Measurements from ENCODE around the gene BARHL1. TPM values are rescaled to one million over a fixed set of nuclear protein-coding genes. Genes with fewer than 3 reads are reported as not detected.

Gene BARHL1
- total RNA-seq, 1 experiment from 2014 or later, result 0.15 TPM

- CTCF ChIA-PET, result no interaction called here
Observed at GRCh38 chr9:132596200-132596599, 13.8 kb downstream of the BARHL1 start.

DNA sequence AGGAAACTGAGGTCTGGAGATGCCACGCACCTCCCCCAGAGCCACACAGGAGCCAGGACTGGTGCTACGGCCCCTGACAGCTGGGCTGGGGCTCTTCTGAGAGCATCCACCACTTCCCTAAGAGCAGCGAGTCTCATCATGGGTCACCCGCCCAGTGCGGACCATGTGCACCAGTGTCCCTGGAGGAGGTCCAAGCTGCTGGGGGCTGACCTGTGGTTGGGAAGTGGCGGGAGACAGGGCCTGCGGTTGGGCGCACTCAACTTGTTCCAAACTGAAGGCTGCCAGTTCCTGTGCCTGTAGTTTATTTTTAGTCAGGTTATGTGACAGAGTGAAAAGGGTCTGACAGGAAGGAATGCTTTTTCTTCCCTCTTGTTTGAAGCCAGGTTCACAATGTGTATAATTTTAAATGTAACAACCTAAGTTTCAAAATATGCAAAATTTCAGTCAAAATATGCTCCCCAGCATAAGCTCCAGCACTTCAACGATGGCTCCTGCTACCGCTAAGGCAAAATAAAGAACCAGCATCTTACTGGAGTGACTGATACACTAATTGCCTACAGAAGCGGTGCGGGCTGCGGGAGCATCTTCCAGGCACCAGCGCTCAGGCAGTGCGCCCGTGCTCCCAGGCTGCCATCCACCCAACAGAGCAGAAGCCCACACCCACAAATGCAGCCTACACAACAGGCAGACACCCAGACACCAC, 14.8 kb downstream of the BARHL1 start:
- CTCF ChIA-PET, result no interaction called here
- Mint-ChIP-seq H3K4me1 (peaks cover 16% of the 10 kb centered on the region), H3K27me3 (ENCODE audit: low read depth) (peaks cover 13% of the 10 kb centered on the region), H3K36me3 (peaks cover 32% of the 10 kb centered on the region), H3K27ac (no peak overlapping the region), H3K9me3 (no peaks in the 10 kb centered on the region), H3K4me3 (no peak overlapping the region)
- TF ChIP-seq SMAD3 (CRISPR knock-in tag; IDR thresholded peaks at IDR 0.05; ENCODE audit: borderline replicate concordance) (no peak), NR1H2 (CRISPR knock-in tag; IDR thresholded peaks at IDR 0.05) (no peak), ZBTB43 (CRISPR knock-in tag; IDR thresholded peaks at IDR 0.05) (no peak), ZNF416 (CRISPR knock-in tag; IDR thresholded peaks at IDR 0.05) (no peak), ZNF317 (CRISPR knock-in tag; IDR thresholded peaks at IDR 0.05; ENCODE audit: borderline replicate concordance, low read depth) (no peak), ZNF423 (CRISPR knock-in tag; IDR thresholded peaks at IDR 0.05) (no peak), HMGA2 (CRISPR knock-in tag; IDR thresholded peaks at IDR 0.05) (no peak)
- TF ChIP-seq, protein P1, sequence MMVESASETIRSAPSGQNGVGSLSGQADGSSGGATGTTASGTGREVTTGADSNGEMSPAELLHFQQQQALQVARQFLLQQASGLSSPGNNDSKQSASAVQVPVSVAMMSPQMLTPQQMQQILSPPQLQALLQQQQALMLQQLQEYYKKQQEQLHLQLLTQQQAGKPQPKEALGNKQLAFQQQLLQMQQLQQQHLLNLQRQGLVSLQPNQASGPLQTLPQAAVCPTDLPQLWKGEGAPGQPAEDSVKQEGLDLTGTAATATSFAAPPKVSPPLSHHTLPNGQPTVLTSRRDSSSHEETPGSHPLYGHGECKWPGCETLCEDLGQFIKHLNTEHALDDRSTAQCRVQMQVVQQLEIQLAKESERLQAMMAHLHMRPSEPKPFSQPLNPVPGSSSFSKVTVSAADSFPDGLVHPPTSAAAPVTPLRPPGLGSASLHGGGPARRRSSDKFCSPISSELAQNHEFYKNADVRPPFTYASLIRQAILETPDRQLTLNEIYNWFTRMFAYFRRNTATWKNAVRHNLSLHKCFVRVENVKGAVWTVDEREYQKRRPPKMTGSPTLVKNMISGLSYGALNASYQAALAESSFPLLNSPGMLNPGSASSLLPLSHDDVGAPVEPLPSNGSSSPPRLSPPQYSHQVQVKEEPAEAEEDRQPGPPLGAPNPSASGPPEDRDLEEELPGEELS (CRISPR knock-in tag; IDR thresholded peaks at IDR 0.05), result no peak
- TF ChIP-seq, protein P2, sequence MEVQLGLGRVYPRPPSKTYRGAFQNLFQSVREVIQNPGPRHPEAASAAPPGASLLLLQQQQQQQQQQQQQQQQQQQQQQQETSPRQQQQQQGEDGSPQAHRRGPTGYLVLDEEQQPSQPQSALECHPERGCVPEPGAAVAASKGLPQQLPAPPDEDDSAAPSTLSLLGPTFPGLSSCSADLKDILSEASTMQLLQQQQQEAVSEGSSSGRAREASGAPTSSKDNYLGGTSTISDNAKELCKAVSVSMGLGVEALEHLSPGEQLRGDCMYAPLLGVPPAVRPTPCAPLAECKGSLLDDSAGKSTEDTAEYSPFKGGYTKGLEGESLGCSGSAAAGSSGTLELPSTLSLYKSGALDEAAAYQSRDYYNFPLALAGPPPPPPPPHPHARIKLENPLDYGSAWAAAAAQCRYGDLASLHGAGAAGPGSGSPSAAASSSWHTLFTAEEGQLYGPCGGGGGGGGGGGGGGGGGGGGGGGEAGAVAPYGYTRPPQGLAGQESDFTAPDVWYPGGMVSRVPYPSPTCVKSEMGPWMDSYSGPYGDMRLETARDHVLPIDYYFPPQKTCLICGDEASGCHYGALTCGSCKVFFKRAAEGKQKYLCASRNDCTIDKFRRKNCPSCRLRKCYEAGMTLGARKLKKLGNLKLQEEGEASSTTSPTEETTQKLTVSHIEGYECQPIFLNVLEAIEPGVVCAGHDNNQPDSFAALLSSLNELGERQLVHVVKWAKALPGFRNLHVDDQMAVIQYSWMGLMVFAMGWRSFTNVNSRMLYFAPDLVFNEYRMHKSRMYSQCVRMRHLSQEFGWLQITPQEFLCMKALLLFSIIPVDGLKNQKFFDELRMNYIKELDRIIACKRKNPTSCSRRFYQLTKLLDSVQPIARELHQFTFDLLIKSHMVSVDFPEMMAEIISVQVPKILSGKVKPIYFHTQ (CRISPR knock-in tag; IDR thresholded peaks at IDR 0.05), result no peak
- POLR2A ChIA-PET, result no interaction called here
- no peak for DNase-seq (ENCODE audit: low spot score)
- ATAC-seq, result no peak

More at GRCh38 chr9:132596200-132596599, 13.8 kb downstream of the BARHL1 start:
- ATAC-seq, result no peak
- Mint-ChIP-seq H3K27me3 (ENCODE audit: low read depth) (peaks cover 23% of the 10 kb centered on the region), H3K4me3 (no peak overlapping the region), H3K4me1 (peaks cover 26% of the 10 kb centered on the region), H3K27ac (no peak overlapping the region), H3K9me3 (no peaks in the 10 kb centered on the region), H3K36me3 (peaks cover 29% of the 10 kb centered on the region)
- POLR2A ChIA-PET, result no interaction called here
- TF ChIP-seq, protein P3, sequence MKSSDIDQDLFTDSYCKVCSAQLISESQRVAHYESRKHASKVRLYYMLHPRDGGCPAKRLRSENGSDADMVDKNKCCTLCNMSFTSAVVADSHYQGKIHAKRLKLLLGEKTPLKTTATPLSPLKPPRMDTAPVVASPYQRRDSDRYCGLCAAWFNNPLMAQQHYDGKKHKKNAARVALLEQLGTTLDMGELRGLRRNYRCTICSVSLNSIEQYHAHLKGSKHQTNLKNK (CRISPR knock-in tag; IDR thresholded peaks at IDR 0.05), result no peak
- TF ChIP-seq NFATC4 (CRISPR knock-in tag; IDR thresholded peaks at IDR 0.05) (no peak), NR3C1 (CRISPR knock-in tag; conservative IDR thresholded peaks at IDR 0.05; ENCODE audit: low read depth) (no peak), ETV6 (CRISPR knock-in tag; IDR thresholded peaks at IDR 0.05) (no peak), SP1 (CRISPR knock-in tag; conservative IDR thresholded peaks at IDR 0.05) (no peak), HMGA2 (CRISPR knock-in tag; IDR thresholded peaks at IDR 0.05) (no peak), JAZF1 (CRISPR knock-in tag; IDR thresholded peaks at IDR 0.05) (no peak), CREB1 (CRISPR knock-in tag; IDR thresholded peaks at IDR 0.05) (no peak), MXD4 (CRISPR knock-in tag; IDR thresholded peaks at IDR 0.05; ENCODE audit: borderline replicate concordance) (no peak), ZNF263 (CRISPR knock-in tag; IDR thresholded peaks at IDR 0.05; ENCODE audit: low read depth) (no peak), ATF3 (CRISPR knock-in tag; conservative IDR thresholded peaks at IDR 0.05) (no peak), FOXJ3 (CRISPR knock-in tag; IDR thresholded peaks at IDR 0.05; ENCODE audit: borderline replicate concordance) (no peak), TEAD4 (CRISPR knock-in tag; IDR thresholded peaks at IDR 0.05) (no peak), CREM (CRISPR knock-in tag; IDR thresholded peaks at IDR 0.05) (no peak), ESRRA (CRISPR knock-in tag; IDR thresholded peaks at IDR 0.05; ENCODE audit: borderline replicate concordance) (no peak)
- TF ChIP-seq, protein P4, sequence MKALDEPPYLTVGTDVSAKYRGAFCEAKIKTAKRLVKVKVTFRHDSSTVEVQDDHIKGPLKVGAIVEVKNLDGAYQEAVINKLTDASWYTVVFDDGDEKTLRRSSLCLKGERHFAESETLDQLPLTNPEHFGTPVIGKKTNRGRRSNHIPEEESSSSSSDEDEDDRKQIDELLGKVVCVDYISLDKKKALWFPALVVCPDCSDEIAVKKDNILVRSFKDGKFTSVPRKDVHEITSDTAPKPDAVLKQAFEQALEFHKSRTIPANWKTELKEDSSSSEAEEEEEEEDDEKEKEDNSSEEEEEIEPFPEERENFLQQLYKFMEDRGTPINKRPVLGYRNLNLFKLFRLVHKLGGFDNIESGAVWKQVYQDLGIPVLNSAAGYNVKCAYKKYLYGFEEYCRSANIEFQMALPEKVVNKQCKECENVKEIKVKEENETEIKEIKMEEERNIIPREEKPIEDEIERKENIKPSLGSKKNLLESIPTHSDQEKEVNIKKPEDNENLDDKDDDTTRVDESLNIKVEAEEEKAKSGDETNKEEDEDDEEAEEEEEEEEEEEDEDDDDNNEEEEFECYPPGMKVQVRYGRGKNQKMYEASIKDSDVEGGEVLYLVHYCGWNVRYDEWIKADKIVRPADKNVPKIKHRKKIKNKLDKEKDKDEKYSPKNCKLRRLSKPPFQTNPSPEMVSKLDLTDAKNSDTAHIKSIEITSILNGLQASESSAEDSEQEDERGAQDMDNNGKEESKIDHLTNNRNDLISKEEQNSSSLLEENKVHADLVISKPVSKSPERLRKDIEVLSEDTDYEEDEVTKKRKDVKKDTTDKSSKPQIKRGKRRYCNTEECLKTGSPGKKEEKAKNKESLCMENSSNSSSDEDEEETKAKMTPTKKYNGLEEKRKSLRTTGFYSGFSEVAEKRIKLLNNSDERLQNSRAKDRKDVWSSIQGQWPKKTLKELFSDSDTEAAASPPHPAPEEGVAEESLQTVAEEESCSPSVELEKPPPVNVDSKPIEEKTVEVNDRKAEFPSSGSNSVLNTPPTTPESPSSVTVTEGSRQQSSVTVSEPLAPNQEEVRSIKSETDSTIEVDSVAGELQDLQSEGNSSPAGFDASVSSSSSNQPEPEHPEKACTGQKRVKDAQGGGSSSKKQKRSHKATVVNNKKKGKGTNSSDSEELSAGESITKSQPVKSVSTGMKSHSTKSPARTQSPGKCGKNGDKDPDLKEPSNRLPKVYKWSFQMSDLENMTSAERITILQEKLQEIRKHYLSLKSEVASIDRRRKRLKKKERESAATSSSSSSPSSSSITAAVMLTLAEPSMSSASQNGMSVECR (CRISPR knock-in tag; IDR thresholded peaks at IDR 0.05; ENCODE audit: borderline replicate concordance), result no peak
- DNase-seq (ENCODE audit: low spot score), result no peak

Measured in WTC11 (cell line).